GM12892 (cell line): ENCODE measurements around the gene NUPR1.
"Not testable (repeated sequence)": the region's sequence is repeated elsewhere in the genome, so short reads cannot be mapped to it uniquely, and the experiment has no call there.

Experiments used
- POLR2A ChIP-seq: IDR thresholded peaks from 2 replicates; pipeline ENCODE4 v1.6.1; 2011; ENCODE audit warnings: low read depth, low read length, control low read depth
- POLR2AphosphoS5 ChIP-seq: IDR thresholded peaks from 2 replicates; pipeline ENCODE4 v1.6.1; 2011; ENCODE audit warnings: low read depth, low read length, control low read depth

DNA sequence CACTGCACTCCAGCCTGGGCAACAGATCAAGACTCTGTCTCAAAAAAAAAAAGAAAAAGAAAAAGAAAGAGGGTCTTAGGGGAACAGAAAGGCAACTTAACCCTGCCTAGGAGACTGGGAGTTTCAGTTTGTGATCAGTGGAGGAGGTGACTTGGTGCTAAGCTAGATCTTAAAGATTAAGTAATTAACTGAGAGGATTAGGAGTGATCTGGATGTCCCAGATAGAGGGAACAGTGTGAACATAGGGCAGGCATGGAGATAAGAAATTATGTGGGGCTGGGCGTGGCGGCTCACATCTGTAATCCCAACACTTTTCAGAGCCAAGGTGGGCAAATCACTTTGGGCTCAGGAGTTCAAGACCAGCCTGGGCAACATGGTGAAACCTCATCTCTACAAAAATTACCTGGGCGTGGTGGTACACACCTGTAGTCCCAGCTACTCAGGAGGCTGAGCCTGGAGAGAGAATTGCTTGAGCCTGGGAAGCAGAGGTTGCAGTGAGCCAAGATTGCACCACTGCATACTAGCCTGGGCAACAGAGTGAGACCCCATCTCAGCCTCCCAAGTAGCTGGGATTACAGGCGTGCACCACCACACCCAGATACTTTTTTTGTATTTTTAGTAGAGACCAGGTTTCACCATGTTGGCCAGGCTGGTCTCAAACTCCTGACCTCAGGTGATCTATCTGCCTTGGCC lies 27.6 kb upstream of the NUPR1 start:
- TF ChIP-seq POLR2A, POLR2AphosphoS5: not testable (repeated sequence)
